Islet precursor cell (in vitro differentiated cells): Measurements from ENCODE around the gene CCN2.
A peak's percentile ranks its signal among the peaks of the same experiment; 100 is the strongest.
"Not testable (repeated sequence)": the region's sequence is repeated elsewhere in the genome, so short reads cannot be mapped to it uniquely, and the experiment has no call there.

Experiments
- DNase-seq: peaks from one replicate; pipeline ENCODE4 v3.0.0-alpha.2; 2018

CCN2 gene

DNA sequence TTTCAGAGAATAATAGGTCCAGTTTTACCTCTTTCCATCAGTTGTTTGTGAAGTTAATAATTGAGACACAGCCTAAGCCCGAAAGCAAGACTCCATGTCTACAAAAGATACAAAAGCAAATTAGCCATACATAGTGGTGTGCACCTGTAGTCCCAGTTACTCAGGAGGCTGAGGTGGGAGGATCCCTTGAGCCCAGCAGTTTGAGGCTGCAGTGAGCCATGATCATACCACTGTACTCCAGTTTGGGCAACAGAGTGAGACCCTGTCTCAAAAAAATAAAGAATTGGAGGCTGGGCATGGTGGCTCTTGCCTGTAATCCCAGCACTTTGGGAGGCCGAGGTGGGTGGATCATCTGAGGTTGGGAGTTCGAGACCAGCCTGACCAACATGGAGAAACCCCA lies 42.4 kb downstream of the CCN2 start:
- DNase-seq: not testable (repeated sequence)

- peak; percentile 57 for DNase-seq
These were observed 47.4 kb downstream of the CCN2 start for GRCh38 chr6:131903734-131904133.

DNA sequence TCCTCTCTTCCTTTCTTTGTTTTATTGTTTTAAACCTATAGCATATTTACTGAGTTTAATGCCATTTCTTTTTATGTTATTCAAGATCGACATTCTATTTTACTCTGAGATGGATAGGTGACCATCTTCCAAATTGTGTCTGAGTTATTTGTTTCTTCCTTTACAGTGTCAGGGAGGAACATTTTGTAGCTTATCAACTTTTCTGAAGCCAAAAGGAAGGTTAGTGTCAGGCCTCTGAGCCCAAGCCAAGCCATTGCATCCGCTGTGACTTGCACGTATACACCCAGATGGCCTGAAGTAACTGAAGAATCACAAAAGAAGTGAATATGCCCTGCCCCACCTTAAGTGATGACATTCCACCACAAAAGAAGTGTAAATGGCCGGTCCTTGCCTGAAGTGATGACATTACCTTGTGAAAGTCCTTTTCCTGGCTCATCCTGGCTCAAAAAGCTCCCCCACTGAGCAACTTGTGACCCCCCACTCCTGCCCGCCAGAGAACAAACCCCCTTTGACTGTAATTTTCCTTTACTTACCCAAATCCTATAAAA lies 49.8 kb downstream of the CCN2 start:
- DNase-seq: not testable (repeated sequence)

DNA sequence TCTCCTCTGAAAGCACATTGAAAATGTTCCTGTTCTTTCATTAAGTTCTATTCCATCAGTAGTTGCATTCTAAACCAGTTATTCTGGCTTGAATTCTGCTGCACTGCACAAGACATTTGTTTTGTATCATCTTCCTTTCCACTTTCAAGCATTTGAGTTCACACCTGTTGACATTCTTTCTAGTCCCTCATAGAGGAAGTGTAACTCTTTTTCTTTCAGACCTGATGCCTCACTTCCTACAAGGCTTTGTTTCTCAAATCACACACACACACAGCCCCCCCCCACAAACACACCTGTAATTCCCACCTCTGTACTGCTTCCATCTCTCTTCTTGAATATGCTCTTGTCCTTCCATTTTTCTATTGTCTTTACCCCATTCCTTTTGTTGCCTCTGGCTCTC lies 50.9 kb downstream of the CCN2 start:
- no peak for DNase-seq

DNA sequence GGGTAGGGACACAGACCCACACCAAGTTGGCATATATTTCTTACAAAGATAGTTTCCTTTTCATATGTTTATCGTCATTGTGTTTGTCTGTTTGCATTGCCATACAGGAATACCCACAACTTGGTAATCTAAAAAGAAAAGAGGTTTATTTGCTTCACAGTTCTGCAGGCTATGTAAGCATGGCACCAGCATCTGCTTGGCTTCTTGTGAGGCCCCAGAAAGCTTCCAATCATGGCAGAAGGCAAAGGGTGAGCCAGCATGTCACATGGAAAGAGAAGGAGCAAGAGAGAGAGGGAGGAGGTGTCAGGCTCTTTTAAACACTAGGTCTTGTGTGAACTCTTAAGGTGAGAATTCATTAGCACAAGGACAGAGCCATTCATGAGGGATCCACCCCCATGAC lies 52.5 kb downstream of the CCN2 start:
- no peak for DNase-seq
